DMS 273 (cell line): ENCODE results near the gene DOC2B.
"Not testable (repeated sequence)": the region's sequence is repeated elsewhere in the genome, so short reads cannot be mapped to it uniquely, and the experiment has no call there.

Experiments
- DNase-seq: peaks from one replicate; lab custom pipeline; 2025; ENCODE audit not compliant: unreplicated experiment; lab: John Stamatoyannopoulos, UW

DOC2B gene

GRCh38 chr17:146983-147761 is 34.3 kb downstream of the DOC2B start:
- no peak for DNase-seq

- no peak for DNase-seq
Measured at GRCh38 chr17:146546-146945, 34.9 kb downstream of the DOC2B start.

- DNase-seq: no peak
Measured at GRCh38 chr17:145671-146541, 35.5 kb downstream of the DOC2B start.

- no peak for DNase-seq
Measured at GRCh38 chr17:144936-145670, 36.3 kb downstream of the DOC2B start.

GRCh38 chr17:143785-144281 is 37.6 kb downstream of the DOC2B start:
- peak; percentile 85 for DNase-seq

DNA sequence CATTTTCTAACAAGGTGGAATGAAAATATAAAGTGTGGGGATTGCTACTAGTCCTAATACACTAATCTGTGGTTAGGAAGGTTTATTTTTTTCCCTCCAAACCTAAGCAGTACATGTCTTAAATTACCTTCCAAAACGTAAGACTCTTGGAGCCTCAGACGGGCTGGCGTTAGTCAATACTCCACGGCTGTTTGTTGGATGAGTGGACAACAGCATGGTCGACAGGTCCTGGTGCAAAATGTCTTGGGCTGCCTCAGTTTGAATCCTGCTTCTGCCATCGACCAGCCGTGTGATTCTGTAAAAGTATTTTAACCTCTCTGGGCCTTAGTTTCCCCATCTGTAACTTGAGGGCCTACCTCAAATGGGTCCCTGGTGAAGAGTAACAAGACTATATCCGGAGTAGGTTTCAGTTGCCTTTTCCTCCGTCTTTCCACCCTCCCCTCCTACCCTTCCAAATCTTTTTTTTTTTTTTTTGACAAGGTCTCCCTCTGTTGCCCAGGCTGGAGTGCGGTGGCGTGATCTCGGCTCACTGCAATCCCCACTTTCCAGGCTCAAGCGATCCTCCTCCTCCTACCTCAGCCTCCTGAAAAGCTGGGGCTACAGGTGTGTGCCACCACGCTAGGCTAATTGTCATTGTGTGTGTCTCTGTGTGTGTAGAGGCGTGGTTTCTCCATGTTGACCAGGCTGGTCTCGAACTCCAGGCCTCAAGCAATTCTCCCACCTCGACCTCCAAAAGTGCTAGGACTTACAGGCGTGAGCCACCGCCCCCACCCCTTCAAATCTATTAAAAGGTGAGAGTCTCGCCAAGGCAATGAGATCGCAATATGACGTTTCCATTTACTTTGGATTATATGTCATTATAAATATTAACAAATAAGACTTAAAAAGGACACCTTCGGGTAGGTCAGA is 38.3 kb downstream of the DOC2B start:
- DNase-seq: no peak

DNA sequence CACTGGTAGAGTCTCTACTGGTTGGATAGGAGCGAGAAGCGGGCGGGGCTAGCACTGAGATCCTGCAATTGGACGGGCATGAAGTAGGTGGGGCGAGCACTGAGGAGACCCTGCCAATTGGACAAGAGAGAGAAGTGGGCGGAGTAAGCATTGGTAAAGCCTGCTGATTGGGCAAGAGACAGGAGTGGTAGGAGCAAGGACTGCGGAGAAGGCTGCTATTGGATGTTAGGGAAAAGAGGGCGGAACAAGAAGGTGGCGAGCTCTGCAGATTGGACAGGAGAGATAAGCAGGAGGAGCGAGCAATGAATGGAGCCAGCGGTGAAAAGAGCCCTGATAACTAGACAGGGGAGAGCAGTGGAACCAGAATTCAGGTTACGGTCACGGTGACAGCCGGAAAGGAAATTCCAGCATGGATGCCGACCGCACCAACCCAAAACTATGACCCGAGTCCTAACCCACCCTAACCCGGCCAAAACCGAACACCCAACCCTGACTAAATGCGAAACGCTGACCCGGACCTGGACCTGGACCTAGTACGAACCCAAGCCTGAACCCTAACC is 39.3 kb downstream of the DOC2B start:
- DNase-seq: peak; percentile 28

- DNase-seq: not testable (repeated sequence)
Measured at GRCh38 chr17:139401-140205, 41.8 kb downstream of the DOC2B start.

- not testable (repeated sequence) for DNase-seq
Measured at GRCh38 chr17:137166-137807, 44.2 kb downstream of the DOC2B start, which contains the start of gene SCGB1C2. Gene SCGB1C2, plus strand, starts transcription at chr17:137569. Its CDS starts 22 bp downstream, at chr17:137591.

DNA sequence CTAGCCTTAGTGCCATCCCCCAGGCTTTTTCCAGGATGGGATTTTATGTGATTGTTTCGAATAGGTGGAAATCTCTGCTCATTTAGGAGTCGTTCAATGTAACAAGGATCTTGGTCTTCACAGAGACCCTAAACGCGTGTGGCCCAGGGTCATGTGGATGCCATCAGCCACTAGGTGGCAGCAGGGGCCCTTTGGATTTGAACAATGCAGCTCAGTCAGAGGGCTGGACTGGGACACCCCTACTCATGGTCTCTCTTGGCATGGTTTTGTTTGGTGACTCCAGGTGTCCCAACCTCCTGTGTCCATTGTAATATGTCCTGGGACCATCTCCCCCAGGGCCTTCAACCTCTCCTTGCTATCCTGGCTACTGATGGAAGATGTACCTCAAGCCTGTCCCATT is 44.9 kb downstream of the DOC2B start:
- DNase-seq: not testable (repeated sequence)

- not testable (repeated sequence) for DNase-seq
Measured at GRCh38 chr17:135895-136294, 45.6 kb downstream of the DOC2B start.

DNA sequence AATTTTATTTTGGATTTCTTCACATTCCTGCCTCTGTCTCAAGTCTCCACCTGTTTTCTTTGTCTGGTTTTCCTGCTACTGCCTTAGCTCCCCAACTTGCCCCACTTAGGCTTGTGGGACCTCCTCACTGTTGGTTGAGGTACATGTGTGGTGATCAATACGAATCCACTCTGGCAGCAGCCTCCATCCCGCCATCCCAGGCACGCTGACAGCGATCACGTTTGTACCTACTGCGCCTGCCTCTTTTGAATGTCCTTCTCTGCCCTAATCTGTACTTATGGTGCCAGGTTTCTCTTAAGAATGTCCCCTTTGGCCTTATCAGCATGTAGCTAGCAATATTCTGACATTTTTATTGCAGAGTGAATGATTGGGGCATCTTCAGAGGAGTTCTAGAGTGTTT is 46.4 kb downstream of the DOC2B start:
- not testable (repeated sequence) for DNase-seq

DNA sequence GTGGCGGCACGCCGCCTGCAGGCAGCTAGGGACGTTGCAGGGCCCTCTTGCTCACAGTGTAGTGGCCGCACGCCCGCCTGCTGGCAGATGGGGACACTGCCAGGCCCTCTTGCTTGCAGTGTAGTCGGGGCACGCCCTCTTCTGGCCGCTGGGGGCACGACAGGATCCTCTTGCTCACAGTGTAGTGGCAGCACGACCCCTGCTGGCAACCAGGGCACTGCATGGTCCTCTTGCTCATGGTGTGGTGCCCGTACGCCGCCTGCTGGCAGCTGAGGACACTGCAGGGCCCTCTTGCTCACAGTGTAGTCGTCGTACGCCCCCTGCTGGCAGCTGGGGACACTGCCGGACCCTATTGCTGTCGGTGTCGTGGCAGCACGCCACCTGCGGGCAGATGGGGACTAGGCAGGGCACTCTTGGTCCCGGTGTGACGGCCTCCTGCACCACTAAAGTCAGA is 47.1 kb downstream of the DOC2B start:
- not testable (repeated sequence) for DNase-seq

- DNase-seq: not testable (repeated sequence)
Measured at GRCh38 chr17:133932-134331, 47.5 kb downstream of the DOC2B start.

- DNase-seq: not testable (repeated sequence)
Measured at GRCh38 chr17:118339-118917, 63.0 kb downstream of the DOC2B start.

GRCh38 chr17:113111-113510 is 68.3 kb downstream of the DOC2B start:
- DNase-seq: not testable (repeated sequence)
